WI38 (cell line): ENCODE results near the gene GANAB.
A peak's percentile ranks its signal among the peaks of the same experiment; 100 is the strongest.
"Not testable (repeated sequence)": the region's sequence is repeated elsewhere in the genome, so short reads cannot be mapped to it uniquely, and the experiment has no call there.

ENCODE experiments used
- H3K4me3 ChIP-seq: 2 replicates; pipeline ENCODE4 v1.5.1; 2011; ENCODE audit warnings: low read depth, mild to moderate bottlenecking, control low read depth, low read length
- TF ChIP-seq, protein P1 (sequence below): IDR thresholded peaks from 2 replicates; pipeline ENCODE4 v1.5.1; 2012; ENCODE audit warnings: low read depth, mild to moderate bottlenecking, control low read depth, low read length

GANAB gene

DNA sequence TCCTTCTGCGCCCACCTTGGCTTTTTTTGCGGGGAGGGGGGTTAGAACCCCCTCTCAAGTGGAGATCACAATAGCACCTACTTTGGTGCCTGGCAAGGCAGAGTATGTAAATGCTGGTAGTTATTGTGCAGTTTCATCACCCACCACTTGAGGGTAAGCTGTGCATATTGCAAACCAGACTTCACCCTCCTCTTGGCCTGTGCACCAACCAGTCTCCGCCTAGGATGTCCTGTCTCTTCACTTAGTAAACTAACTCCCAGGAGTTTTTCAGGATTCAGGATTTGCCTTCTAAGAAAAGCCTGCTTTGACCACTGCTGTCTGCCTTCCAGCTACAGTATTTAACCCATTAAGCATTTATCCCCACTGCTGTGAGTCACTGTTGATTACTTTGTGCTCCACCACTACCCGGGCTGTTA, 34.4 kb upstream of the GANAB start:
- no peak overlapping the region for H3K4me3 ChIP-seq
- TF ChIP-seq, protein P1, sequence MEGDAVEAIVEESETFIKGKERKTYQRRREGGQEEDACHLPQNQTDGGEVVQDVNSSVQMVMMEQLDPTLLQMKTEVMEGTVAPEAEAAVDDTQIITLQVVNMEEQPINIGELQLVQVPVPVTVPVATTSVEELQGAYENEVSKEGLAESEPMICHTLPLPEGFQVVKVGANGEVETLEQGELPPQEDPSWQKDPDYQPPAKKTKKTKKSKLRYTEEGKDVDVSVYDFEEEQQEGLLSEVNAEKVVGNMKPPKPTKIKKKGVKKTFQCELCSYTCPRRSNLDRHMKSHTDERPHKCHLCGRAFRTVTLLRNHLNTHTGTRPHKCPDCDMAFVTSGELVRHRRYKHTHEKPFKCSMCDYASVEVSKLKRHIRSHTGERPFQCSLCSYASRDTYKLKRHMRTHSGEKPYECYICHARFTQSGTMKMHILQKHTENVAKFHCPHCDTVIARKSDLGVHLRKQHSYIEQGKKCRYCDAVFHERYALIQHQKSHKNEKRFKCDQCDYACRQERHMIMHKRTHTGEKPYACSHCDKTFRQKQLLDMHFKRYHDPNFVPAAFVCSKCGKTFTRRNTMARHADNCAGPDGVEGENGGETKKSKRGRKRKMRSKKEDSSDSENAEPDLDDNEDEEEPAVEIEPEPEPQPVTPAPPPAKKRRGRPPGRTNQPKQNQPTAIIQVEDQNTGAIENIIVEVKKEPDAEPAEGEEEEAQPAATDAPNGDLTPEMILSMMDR: peak; percentile 54

DNA sequence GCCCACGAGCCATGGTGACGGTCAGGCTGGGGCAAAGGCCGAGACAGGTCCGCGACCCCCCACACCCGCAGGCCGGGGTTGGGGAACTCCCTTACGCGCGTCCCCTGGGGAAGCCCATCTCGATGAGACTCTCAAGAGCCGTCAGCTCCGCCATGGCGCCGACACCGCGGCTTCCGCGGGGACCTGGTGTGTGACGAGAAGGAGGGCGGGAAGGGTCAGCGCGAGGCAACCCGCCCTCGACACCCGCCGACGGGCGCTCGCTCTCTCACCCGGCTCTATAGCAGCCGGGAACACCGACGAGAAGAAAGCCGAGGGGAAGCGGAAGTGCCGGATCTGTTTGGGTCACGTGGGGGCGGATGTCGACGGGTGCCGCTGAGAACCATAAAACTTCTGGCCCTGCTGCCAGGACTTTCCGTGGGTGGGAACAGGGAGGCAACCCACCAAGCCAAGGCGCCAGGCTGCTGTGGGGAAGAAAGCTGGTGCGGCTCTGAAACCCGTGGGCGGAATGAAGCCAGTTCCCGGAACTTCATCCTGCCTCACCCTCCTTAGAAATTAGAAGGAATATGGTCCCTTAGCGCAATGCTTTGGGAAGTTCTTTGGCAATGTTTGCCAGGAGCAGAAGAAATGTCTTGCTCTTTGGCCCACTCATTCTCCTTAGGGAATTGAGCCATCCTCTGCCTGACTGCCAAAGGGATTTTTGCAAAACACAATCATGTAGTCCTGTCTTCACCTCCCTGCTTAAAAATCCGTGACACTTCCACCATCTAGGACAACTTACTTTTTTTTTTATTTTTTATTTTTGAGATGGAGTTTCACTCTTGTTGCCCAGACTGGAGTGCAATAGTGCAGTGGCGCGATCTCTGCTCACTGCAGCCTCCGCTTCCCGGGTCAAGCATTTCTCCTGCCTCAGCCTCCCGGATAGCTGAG, 32.6 kb upstream of the GANAB start, which contains the start of gene UBXN1:
Gene UBXN1 (minus strand): TSS at position 304 of the 927 bp plus-strand sequence. CDS start 150 bp downstream, at position 154.
- peak within 1 kb of the TSS; percentile 96 for H3K4me3 ChIP-seq
- TF ChIP-seq, protein P1: no peak

DNA sequence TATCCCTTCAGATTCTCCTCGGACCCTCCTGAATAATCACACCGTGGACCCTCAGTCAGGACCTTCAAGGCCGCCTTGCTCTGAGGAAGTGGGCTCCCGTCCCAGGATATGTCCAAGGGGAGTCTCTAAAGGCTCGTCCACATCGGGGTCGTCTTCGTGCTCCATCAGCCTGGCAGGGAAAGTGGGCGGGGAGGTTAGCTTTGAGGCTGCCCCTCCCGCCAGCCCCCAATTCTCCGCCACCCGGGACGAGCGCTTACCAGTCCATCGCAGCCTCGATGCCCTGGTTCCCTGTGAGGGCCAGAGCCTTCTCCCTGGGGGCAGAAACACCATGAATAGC, 32.0 kb upstream of the GANAB start:
- TF ChIP-seq, protein P1: no peak
- H3K4me3 ChIP-seq: peak overlapping the region; percentile 96

DNA sequence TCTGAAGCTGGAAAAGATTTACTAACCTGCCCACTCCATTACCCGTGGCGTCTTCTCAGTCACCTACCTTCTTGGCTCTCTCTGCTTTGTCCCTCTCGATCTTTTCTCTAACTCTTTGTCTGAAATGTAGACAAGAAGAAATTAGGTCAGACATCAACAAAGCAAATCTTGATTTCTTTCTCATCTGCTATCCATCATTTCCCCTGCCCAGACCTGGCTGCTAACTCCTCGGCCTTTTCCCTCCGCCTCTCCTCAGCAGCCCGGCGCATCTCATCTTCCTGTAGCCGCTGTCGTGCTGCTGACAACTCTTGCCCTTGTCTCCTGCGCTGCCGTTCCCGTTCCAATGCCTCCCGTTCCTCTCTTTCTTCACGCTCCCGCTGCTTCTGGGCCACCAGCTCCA, 31.3 kb upstream of the GANAB start:
- TF ChIP-seq, protein P1: no peak

DNA sequence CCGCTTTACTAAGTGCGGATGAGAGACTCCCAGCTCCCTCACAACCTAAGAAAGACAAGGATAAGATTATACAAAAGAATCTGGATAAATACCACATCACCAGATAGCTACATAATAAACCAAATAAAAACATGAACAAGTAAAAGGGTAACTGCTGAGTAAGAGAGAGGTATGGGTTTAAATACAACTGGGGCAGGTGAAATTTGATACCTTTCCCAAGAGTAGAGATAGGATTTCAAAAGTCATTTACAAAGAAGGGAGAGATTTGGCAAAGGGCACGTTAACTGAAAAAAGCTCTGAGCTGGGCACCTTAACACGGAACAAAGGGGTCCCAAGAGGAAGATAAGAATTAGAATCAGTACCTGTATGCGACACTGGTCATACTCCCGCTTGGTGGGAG, 30.7 kb upstream of the GANAB start:
- TF ChIP-seq, protein P1: no peak
- no peak overlapping the region for H3K4me3 ChIP-seq

More for the DNA sequence above, 31.3 kb upstream of the GANAB start:
- H3K4me3 ChIP-seq: peak overlapping the region; percentile 96

DNA sequence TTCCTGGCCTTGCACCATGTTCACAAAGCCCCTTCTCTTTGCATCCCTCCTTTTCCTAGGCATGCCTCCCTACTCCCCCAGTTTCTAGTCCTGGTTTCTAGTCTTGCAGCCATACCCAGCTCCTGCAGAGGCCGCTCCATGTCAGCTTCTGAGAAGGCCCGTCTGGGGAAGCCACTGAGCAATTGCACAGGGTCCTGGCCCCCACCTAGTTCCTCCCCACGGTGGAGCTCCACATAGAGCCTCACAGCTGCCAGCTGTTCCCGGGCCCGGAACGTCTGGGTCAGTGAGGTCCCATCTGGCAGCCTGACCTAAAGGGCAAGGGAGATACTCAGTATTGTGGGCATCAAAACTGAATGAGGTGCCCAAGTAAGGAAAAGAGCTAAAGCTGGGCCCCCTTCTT, 30.3 kb upstream of the GANAB start:
- no peak overlapping the region for H3K4me3 ChIP-seq
- TF ChIP-seq, protein P1: no peak

DNA sequence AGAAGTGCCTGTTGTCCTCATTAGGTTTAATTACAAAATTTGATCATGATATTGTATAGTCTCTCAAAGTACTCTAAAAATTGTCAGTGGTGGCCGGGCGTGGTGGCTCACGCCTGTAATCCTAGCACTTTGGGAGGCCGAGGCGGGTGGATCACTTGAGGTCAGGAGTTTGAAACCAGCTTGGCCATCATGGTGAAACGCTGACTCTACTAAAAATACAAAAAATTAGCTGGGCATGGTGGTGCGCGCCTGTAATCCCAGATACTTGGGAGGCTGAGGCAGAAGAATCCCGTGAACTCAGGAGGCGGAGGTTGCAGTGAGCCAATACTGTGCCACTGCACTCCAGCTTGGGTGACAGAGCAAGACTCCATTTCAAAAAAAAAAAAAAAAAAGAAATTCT, 29.0 kb upstream of the GANAB start:
- H3K4me3 ChIP-seq: not testable (repeated sequence)

DNA sequence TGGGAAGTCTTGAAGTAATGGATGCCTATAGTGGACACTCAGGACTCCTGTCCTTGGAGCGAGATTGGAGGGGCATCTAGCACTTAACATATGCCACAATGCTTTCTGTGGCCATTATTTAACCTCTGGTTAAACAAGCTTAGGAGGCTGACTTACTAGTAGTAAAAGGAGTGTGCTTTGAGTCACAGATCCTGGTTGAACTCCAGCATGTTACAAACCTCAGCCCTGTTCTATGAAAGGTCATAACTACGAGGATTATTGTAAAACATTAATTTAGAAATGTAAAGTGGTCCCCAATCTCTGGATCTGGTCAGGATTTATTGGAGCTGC, 26.7 kb upstream of the GANAB start:
- TF ChIP-seq, protein P1: no peak
- H3K4me3 ChIP-seq: no peak overlapping the region
